WTC11 (cell line): Measurements from ENCODE around the gene CHN1.

Experiments used
- FOXJ3 ChIP-seq: sonication (generic); formaldehyde crosslinking; IDR thresholded peaks from 2 replicates; pipeline ENCODE4 v1.9.0; 2021; ENCODE audit warnings: missing genetic modification reagents, mild to moderate bottlenecking, borderline replicate concordance
- JUN ChIP-seq: sonication (generic); formaldehyde crosslinking; IDR thresholded peaks from 2 replicates; pipeline ENCODE4 v1.8.0; 2023; ENCODE audit warnings: mild to moderate bottlenecking, missing genetic modification reagents
- MXD4 ChIP-seq: fragments of 250-450 bp; sonication (Bioruptor Pico); IDR thresholded peaks from 2 replicates; pipeline ENCODE4 v1.8.0; 2021; ENCODE audit warnings: mild to moderate bottlenecking, moderate library complexity, borderline replicate concordance
- NFE2L1 ChIP-seq: sonication (generic); formaldehyde crosslinking; IDR thresholded peaks from 2 replicates; pipeline ENCODE4 v1.8.1; 2023; ENCODE audit warnings: missing genetic modification reagents
- NR2C2 ChIP-seq: sonication (generic); formaldehyde crosslinking; IDR thresholded peaks from 2 replicates; pipeline ENCODE4 v1.8.0; 2022; ENCODE audit warnings: mild to moderate bottlenecking, missing genetic modification reagents
- NR3C1 ChIP-seq: sonication (generic); formaldehyde crosslinking; conservative IDR thresholded peaks from 2 replicates; pipeline ENCODE4 v1.8.1; 2023; ENCODE audit warnings: low read depth, mild to moderate bottlenecking, missing genetic modification reagents
- RORB ChIP-seq: fragments of 250-450 bp; sonication (Bioruptor Pico); IDR thresholded peaks from 2 replicates; pipeline ENCODE4 v1.9.0; 2021; ENCODE audit warnings: mild to moderate bottlenecking
- SP1 ChIP-seq: sonication (generic); formaldehyde crosslinking; conservative IDR thresholded peaks from 2 replicates; pipeline ENCODE4 v1.8.1; 2022; ENCODE audit warnings: missing genetic modification reagents
- TCF7 ChIP-seq: sonication (generic); formaldehyde crosslinking; IDR thresholded peaks from 2 replicates; pipeline ENCODE4 v1.8.0; 2022; ENCODE audit warnings: mild to moderate bottlenecking, low read depth, missing genetic modification reagents, moderate library complexity
- ZNF317 ChIP-seq: sonication (generic); formaldehyde crosslinking; IDR thresholded peaks from 2 replicates; pipeline ENCODE4 v1.8.1; 2023; ENCODE audit warnings: low read depth, mild to moderate bottlenecking, moderate library complexity, missing genetic modification reagents, borderline replicate concordance
- ZNF425 ChIP-seq: fragments of 250-450 bp; sonication (Bioruptor Pico); conservative IDR thresholded peaks from 2 replicates; pipeline ENCODE4 v1.9.0; 2021; ENCODE audit warnings: mild to moderate bottlenecking
- TF ChIP-seq, protein P1 (sequence below): fragments of 200-600 bp; IDR thresholded peaks from 2 replicates; pipeline ENCODE4 v1.8.0; 2022; ENCODE audit warnings: antibody characterized with exemption
- TF ChIP-seq, protein P2 (sequence below): sonication (generic); formaldehyde crosslinking; IDR thresholded peaks from 2 replicates; pipeline ENCODE4 v1.8.1; 2023; ENCODE audit warnings: mild to moderate bottlenecking, missing genetic modification reagents, moderate library complexity

DNA sequence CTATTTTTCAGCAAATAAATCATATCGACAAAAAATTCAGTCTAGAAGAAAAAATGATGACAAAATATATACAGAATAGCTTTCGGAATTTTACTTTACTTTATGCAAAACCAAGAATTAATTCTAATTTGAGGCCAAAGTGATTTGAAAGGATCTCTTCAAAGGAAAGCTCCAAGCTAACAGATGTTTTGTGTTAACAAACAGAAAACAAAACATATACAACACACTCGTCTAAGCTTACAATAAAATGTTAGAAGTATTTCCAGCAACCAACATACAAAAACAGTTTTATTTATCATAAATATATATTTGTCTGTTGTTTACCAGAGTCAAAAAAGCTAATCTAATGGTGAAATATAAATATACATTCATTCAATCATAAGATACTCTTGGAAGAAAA lies 122.8 kb downstream of the CHN1 start:
- TF ChIP-seq, protein P1, sequence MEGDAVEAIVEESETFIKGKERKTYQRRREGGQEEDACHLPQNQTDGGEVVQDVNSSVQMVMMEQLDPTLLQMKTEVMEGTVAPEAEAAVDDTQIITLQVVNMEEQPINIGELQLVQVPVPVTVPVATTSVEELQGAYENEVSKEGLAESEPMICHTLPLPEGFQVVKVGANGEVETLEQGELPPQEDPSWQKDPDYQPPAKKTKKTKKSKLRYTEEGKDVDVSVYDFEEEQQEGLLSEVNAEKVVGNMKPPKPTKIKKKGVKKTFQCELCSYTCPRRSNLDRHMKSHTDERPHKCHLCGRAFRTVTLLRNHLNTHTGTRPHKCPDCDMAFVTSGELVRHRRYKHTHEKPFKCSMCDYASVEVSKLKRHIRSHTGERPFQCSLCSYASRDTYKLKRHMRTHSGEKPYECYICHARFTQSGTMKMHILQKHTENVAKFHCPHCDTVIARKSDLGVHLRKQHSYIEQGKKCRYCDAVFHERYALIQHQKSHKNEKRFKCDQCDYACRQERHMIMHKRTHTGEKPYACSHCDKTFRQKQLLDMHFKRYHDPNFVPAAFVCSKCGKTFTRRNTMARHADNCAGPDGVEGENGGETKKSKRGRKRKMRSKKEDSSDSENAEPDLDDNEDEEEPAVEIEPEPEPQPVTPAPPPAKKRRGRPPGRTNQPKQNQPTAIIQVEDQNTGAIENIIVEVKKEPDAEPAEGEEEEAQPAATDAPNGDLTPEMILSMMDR, result no peak
- TF ChIP-seq RORB (CRISPR knock-in tag) (no peak), FOXJ3 (CRISPR knock-in tag) (no peak), ZNF317 (CRISPR knock-in tag) (no peak), ZNF425 (CRISPR knock-in tag) (no peak), JUN (CRISPR knock-in tag) (no peak), NFE2L1 (no peak), SP1 (CRISPR knock-in tag) (no peak), TCF7 (no peak), NR2C2 (CRISPR knock-in tag) (no peak), NR3C1 (CRISPR knock-in tag) (no peak), MXD4 (CRISPR knock-in tag) (no peak)
- TF ChIP-seq, protein P2, sequence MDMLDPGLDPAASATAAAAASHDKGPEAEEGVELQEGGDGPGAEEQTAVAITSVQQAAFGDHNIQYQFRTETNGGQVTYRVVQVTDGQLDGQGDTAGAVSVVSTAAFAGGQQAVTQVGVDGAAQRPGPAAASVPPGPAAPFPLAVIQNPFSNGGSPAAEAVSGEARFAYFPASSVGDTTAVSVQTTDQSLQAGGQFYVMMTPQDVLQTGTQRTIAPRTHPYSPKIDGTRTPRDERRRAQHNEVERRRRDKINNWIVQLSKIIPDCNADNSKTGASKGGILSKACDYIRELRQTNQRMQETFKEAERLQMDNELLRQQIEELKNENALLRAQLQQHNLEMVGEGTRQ, result no peak
